Chondrocyte (in vitro differentiated cells): ENCODE measurements around the gene KIR2DL4. TPM values are rescaled to one million over a fixed set of nuclear protein-coding genes. Genes with fewer than 3 reads are reported as not detected.
"Not testable (repeated sequence)": the region's sequence is repeated elsewhere in the genome, so short reads cannot be mapped to it uniquely, and the experiment has no call there.

Experiments
- DNase-seq: peaks from one replicate; pipeline ENCODE4 v3.0.0; 2021; ENCODE audit warnings: mixed read lengths, low spot score
- H3K27ac Mint-ChIP-seq: one replicate; pipeline ENCODE4 v1.8.0; 2021; ENCODE audit warnings: mild to moderate bottlenecking, moderate library complexity, mixed read lengths; ENCODE audit not compliant: unreplicated experiment
- H3K27me3 Mint-ChIP-seq: 2 replicates; pipeline ENCODE4 v1.8.0; 2021; ENCODE audit warnings: low read depth, mixed read lengths
- H3K36me3 Mint-ChIP-seq: 2 replicates; pipeline ENCODE4 v1.8.0; 2021; ENCODE audit warnings: low read depth, mixed read lengths
- H3K4me1 Mint-ChIP-seq: 2 replicates; pipeline ENCODE4 v1.8.0; 2021; ENCODE audit warnings: low read depth, mild to moderate bottlenecking, mixed read lengths
- H3K4me3 Mint-ChIP-seq: one replicate; pipeline ENCODE4 v1.8.0; 2021; ENCODE audit warnings: mild to moderate bottlenecking, moderate library complexity, mixed read lengths; ENCODE audit not compliant: unreplicated experiment
- H3K9me3 Mint-ChIP-seq: 2 replicates; pipeline ENCODE4 v1.8.0; 2021; ENCODE audit warnings: low read depth, mixed read lengths
- total RNA-seq: library from RNA; stranded (reverse); gene quantifications from 3 replicates; pipeline ENCODE4 v1.2.1, GENCODE V29; 2021
- TF ChIP-seq, protein P1 (sequence below): fragments of 200-600 bp; sonication (generic); IDR thresholded peaks from 2 replicates; pipeline ENCODE4 v1.5.0; 2021; ENCODE audit warnings: antibody characterized with exemption, mild to moderate bottlenecking, moderate library complexity

Gene KIR2DL4
- total RNA-seq, 1 donor from 2014 or later, result not detected

DNA sequence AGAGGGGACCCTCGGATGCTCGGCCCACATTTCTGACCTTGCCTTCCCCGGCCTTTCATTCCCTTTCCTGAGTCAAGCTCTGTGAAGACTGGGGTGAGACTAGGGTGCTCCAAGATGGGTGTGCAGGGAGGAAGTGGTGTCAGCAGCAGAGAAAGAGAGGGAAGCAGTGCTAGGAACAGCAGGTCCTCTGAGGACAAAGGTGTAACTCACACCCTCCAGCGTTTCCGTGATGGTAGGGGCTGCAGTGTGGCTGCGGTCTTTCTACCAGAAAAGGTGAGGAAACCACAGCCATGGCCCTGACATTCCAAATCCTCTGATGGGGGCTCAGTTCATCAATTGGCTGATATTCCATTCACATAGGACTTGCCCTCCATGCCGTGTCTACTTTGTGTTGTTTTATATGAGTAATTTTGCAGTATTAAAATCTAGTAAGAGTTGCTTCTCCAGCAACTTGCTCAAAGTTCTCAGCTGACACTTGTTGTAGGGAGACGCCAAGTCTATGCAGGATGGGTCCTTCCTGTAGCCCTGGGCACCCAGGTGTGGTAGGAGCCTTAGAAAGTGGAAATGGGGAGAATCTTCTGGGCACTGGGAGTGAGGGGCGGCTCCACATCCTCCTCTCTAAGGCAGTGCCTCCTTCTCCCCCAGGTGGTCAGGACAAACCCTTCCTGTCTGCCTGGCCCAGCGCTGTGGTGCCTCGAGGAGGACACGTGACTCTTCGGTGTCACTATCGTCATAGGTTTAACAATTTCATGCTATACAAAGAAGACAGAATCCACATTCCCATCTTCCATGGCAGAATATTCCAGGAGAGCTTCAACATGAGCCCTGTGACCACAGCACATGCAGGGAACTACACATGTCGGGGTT, 14.5 kb downstream of the KIR2DL4 start:
- H3K27ac Mint-ChIP-seq, result no peak overlapping the region
- TF ChIP-seq, protein P1, sequence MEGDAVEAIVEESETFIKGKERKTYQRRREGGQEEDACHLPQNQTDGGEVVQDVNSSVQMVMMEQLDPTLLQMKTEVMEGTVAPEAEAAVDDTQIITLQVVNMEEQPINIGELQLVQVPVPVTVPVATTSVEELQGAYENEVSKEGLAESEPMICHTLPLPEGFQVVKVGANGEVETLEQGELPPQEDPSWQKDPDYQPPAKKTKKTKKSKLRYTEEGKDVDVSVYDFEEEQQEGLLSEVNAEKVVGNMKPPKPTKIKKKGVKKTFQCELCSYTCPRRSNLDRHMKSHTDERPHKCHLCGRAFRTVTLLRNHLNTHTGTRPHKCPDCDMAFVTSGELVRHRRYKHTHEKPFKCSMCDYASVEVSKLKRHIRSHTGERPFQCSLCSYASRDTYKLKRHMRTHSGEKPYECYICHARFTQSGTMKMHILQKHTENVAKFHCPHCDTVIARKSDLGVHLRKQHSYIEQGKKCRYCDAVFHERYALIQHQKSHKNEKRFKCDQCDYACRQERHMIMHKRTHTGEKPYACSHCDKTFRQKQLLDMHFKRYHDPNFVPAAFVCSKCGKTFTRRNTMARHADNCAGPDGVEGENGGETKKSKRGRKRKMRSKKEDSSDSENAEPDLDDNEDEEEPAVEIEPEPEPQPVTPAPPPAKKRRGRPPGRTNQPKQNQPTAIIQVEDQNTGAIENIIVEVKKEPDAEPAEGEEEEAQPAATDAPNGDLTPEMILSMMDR, result no peak
- H3K27me3 Mint-ChIP-seq, result no peaks in the 10 kb centered on the region
- H3K36me3 Mint-ChIP-seq, result no peaks in the 10 kb centered on the region
- no peaks in the 10 kb centered on the region for H3K4me1 Mint-ChIP-seq
- no peak for DNase-seq
- no peak overlapping the region for H3K4me3 Mint-ChIP-seq
- peaks cover 61% of the 10 kb centered on the region for H3K9me3 Mint-ChIP-seq

DNA sequence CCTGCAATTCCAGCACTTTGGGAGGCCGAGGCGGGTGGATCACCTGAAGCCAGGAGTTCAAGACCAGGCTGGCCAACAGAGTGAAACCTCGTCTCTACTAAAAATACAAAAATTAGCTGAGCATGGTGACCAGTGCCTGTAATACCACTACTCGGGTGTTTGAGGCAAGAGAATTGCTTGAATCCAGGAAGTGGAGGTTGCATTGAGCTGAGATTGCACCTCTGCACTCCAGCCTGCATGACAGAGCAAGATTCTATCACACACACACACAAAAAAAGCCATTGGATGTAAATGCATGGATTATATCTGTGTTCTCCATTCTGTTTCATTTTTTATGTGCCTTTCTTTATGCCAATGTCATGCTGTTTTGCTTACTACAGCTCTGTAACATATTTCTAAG, 21.0 kb downstream of the KIR2DL4 start:
- H3K36me3 Mint-ChIP-seq, DNase-seq, H3K4me1 Mint-ChIP-seq, H3K27me3 Mint-ChIP-seq, H3K4me3 Mint-ChIP-seq, H3K27ac Mint-ChIP-seq: not testable (repeated sequence)
- peaks cover 44% of the 10 kb centered on the region for H3K9me3 Mint-ChIP-seq

DNA sequence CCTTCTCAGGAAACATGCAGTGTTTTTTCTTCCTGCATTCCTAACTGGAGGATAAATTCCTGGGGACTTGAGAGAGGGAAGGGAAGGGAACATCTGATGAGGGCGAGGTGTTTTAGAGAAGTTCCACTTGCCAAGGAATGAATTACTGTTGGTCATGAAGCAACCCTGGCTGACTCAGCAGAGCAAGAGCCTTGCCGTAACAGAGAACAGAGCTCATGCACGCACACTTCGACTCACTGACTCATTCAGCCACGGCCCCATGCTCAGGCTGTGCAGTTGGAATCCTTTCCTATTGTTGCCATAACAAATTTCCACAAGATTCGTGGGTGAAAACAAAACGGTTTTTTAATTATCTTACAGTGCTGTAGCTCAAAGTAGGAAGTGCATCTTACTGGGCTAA, 21.9 kb downstream of the KIR2DL4 start:
- H3K36me3 Mint-ChIP-seq, DNase-seq, H3K4me1 Mint-ChIP-seq, H3K27me3 Mint-ChIP-seq, H3K4me3 Mint-ChIP-seq, H3K27ac Mint-ChIP-seq: not testable (repeated sequence)
- H3K9me3 Mint-ChIP-seq, result peaks cover 44% of the 10 kb centered on the region

DNA sequence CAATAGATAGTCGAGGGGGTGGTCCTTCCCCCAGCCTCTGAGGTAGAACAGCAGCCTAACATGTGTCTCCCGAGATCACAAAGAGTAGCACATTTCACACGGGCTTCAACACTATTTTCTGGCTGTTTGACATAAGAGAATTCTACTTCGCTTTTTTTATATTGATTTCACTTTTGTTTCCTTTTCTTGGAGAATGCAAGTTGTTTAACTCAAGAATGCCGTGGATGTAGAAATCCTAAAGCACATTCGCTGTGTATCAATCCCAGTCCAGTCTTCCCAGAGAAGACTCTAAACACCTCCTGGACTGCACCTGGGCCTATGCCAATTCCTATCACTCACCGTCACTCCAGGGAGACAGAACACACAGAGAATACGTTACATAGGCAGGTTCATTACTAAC, 24.7 kb downstream of the KIR2DL4 start:
- H3K4me1 Mint-ChIP-seq, H3K36me3 Mint-ChIP-seq, H3K27me3 Mint-ChIP-seq, H3K27ac Mint-ChIP-seq, H3K4me3 Mint-ChIP-seq, DNase-seq: not testable (repeated sequence)
- peaks cover 49% of the 10 kb centered on the region for H3K9me3 Mint-ChIP-seq

DNA sequence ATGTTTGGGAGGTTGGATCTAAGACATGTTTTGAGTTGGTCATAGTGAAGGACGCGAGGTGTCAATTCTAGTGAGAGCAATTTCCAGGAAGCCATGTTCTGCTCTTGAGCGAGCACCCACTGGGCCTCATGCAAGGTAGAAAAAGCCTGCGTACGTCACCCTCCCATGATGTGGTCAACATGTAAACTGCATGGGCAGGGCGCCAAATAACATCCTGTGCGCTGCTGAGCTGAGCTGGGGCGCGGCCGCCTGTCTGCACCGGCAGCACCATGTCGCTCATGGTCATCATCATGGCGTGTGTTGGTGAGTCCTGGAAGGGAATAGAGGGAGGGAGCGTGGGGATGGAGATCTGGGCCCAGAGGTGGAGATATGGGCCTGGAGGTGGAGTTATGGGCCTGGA, 29.1 kb downstream of the KIR2DL4 start, which contains the start of gene KIR2DS4:
Gene KIR2DS4 (plus strand): TSS at position 181 of the 400 bp plus-strand sequence.
- H3K9me3 Mint-ChIP-seq, result peaks cover 57% of the 10 kb centered on the region
- not testable (repeated sequence) for H3K4me3 Mint-ChIP-seq, DNase-seq, H3K36me3 Mint-ChIP-seq, H3K27ac Mint-ChIP-seq, H3K27me3 Mint-ChIP-seq, H3K4me1 Mint-ChIP-seq

DNA sequence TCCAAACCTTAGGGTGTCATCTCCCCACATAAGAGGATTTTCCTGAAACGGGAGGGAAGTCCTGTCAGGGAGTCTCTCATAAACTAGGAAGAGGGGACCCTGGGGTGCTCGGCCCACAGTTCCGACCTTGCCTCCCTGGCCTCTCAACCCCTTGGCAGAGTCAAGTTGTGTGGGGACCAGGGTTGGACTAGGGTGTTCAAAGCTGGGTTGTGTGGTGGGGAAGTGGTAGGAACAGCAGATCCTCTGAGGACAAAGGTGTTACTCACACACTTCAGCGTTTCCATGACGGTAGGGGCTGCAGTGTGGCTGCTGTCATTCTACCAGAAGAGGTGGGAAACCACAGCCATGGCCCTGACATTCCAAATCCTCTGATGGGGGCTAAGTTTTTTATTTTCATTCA, 31.7 kb downstream of the KIR2DL4 start:
- peaks cover 57% of the 10 kb centered on the region for H3K9me3 Mint-ChIP-seq
- H3K36me3 Mint-ChIP-seq, H3K27me3 Mint-ChIP-seq, DNase-seq, H3K4me1 Mint-ChIP-seq, H3K4me3 Mint-ChIP-seq, H3K27ac Mint-ChIP-seq: not testable (repeated sequence)

DNA sequence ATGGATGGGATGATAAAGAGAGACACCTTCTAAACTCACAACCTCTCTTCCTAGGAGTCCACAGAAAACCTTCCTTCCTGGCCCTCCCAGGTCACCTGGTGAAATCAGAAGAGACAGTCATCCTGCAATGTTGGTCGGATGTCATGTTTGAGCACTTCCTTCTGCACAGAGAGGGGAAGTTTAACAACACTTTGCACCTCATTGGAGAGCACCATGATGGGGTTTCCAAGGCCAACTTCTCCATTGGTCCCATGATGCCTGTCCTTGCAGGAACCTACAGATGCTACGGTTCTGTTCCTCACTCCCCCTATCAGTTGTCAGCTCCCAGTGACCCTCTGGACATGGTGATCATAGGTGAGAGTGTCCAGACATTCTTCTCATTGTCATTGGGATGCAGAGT, 34.1 kb downstream of the KIR2DL4 start:
- peaks cover 47% of the 10 kb centered on the region for H3K9me3 Mint-ChIP-seq
- not testable (repeated sequence) for H3K4me3 Mint-ChIP-seq

DNA sequence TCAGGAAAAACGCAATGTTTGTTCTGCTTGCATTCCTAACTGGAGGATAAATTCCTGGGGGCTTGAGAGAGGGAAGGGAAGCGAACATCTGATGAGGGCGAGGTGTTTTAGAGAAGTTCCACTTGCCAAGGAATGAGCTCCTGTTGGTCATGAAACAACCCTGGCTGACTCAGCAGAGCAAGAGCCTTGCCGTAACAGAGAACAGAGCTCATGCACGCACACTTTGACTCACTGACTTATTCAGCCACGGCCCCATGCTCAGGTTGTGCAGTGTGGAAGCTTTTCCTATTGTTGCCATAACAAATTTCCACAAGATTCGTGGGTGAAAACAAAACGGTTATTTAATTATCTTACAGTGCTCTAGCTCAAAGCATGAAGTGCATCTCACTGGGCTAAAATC, 39.8 kb downstream of the KIR2DL4 start:
- H3K27me3 Mint-ChIP-seq, H3K4me3 Mint-ChIP-seq, H3K4me1 Mint-ChIP-seq, H3K36me3 Mint-ChIP-seq, H3K27ac Mint-ChIP-seq, DNase-seq: not testable (repeated sequence)
- peaks cover 47% of the 10 kb centered on the region for H3K9me3 Mint-ChIP-seq

More for the DNA sequence above, 34.1 kb downstream of the KIR2DL4 start:
- not testable (repeated sequence) for H3K36me3 Mint-ChIP-seq, H3K27ac Mint-ChIP-seq, H3K4me1 Mint-ChIP-seq, H3K27me3 Mint-ChIP-seq, DNase-seq

DNA sequence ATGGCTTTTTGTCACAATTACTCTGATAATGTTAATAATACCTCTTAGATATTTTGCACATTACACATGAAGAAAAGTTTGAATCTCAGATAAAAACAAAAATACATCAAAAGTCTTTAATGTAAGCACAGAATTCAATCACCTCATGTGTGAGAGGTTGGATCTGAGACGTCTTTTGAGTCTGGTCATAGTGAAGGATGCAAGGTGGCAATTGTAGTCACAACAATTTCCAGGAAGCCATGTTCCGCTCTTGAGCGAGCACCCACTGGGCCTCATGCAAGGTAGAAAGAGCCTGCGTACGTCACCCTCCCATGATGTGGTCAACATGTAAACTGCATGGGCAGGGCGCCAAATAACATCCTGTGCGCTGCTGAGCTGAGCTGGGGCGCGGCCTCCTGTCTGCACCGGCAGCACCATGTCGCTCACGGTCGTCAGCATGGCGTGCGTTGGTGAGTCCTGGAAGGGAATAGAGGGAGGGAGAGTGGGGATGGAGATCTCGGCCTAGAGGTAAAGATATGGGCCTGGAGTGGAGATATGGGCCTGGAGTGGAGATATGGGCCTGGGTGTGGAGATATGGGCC, 46.7 kb downstream of the KIR2DL4 start, which contains the start of gene KIR3DL2:
Gene KIR3DL2 (plus strand): TSS at position 383 of the 580 bp plus-strand sequence. CDS start 33 bp downstream, at position 416.
- peaks cover 63% of the 10 kb centered on the region for H3K9me3 Mint-ChIP-seq
- not testable (repeated sequence) for H3K27me3 Mint-ChIP-seq, H3K27ac Mint-ChIP-seq, H3K36me3 Mint-ChIP-seq, H3K4me1 Mint-ChIP-seq, H3K4me3 Mint-ChIP-seq, DNase-seq
